Mesenchymal stem cell (in vitro differentiated cells and primary cell): ENCODE results near the gene RAD51B.

ENCODE experiments used
- DNase-seq: peaks from one replicate; pipeline ENCODE4 v3.0.0-alpha.2; 2013
- H2AFZ ChIP-seq: one replicate; pipeline ENCODE4 v1.6.1; 2013; ENCODE audit warnings: low read depth, mild to moderate bottlenecking, control low read depth, inconsistent platforms, low read length, moderate library complexity
- H2AK5ac ChIP-seq: 2 replicates; pipeline ENCODE4 v1.6.1; 2013; ENCODE audit warnings: low read length, moderate library complexity, mild to moderate bottlenecking, inconsistent platforms; ENCODE audit not compliant: severe bottlenecking
- H2BK120ac ChIP-seq: one replicate; pipeline ENCODE4 v1.6.1; 2013; ENCODE audit warnings: low read depth, mild to moderate bottlenecking, inconsistent platforms, low read length, moderate library complexity
- H2BK12ac ChIP-seq, 2 experiments: one replicate each; pipeline ENCODE4 v1.6.1; 2013; ENCODE audit warnings: inconsistent platforms in 2 of 2, low read length in 2 of 2, mild to moderate bottlenecking in 2 of 2, moderate library complexity in 2 of 2, control low read depth in 1 of 2
- H2BK15ac ChIP-seq: one replicate; pipeline ENCODE4 v1.6.1; 2013; ENCODE audit warnings: mild to moderate bottlenecking, low read depth, inconsistent platforms; ENCODE audit not compliant: poor library complexity, severe bottlenecking
- H2BK5ac ChIP-seq: 2 replicates; pipeline ENCODE4 v1.6.1; 2013; ENCODE audit warnings: low read depth, mild to moderate bottlenecking, low read length, control low read depth, inconsistent platforms; ENCODE audit not compliant: poor library complexity, severe bottlenecking
- H3K14ac ChIP-seq, 2 experiments: one replicate each; pipeline ENCODE4 v1.6.1; 2013; ENCODE audit warnings: inconsistent platforms in 2 of 2, low read length in 2 of 2, control low read depth in 1 of 2, mild to moderate bottlenecking in 1 of 2, moderate library complexity in 1 of 2
- H3K18ac ChIP-seq, 2 experiments: one replicate each; pipeline ENCODE4 v1.6.1; 2013; ENCODE audit warnings: inconsistent platforms in 2 of 2, low read length in 2 of 2, control low read depth in 1 of 2, low read depth in 1 of 2, mild to moderate bottlenecking in 1 of 2
- H3K23ac ChIP-seq, 2 experiments: one replicate each; pipeline ENCODE4 v1.6.1; 2013; ENCODE audit warnings: inconsistent platforms in 2 of 2, low read length in 2 of 2, mild to moderate bottlenecking in 2 of 2, moderate library complexity in 2 of 2, control low read depth in 1 of 2
- H3K27ac ChIP-seq: 2 replicates; pipeline ENCODE4 v1.5.1; 2013; ENCODE audit warnings: mild to moderate bottlenecking, moderate library complexity, low read length, control low read depth, inconsistent platforms; ENCODE audit not compliant: poor library complexity, severe bottlenecking
- H3K27me3 ChIP-seq, 2 experiments: 2 replicates each; pipeline versions ENCODE4 v1.6.1 to v1.7.0; 2013; ENCODE audit warnings: low read length in 2 of 2, mild to moderate bottlenecking in 2 of 2, moderate library complexity in 2 of 2, control low read depth in 1 of 2, inconsistent platforms in 1 of 2; ENCODE audit not compliant: control insufficient read depth in 1 of 2, insufficient read depth in 1 of 2
- H3K36me3 ChIP-seq, 2 experiments: 2 replicates each; pipeline versions ENCODE4 v1.6.1 to v1.7.0; 2013; ENCODE audit warnings: low read length in 2 of 2, control low read depth in 1 of 2, inconsistent platforms in 1 of 2, low read depth in 1 of 2, mild to moderate bottlenecking in 1 of 2; ENCODE audit not compliant: insufficient read depth in 2 of 2, control insufficient read depth in 1 of 2
- H3K4ac ChIP-seq, 2 experiments: one replicate each; pipeline ENCODE4 v1.6.1; 2013; ENCODE audit warnings: inconsistent platforms in 2 of 2, low read length in 2 of 2, mild to moderate bottlenecking in 2 of 2, moderate library complexity in 2 of 2, control low read depth in 1 of 2, low read depth in 1 of 2
- H3K4me1 ChIP-seq: 2 replicates; pipeline ENCODE4 v1.6.1; 2013; ENCODE audit warnings: low read depth, low read length, control low read depth; ENCODE audit not compliant: control insufficient read depth, insufficient read depth
- H3K4me2 ChIP-seq: 2 replicates; pipeline ENCODE4 v1.6.1; 2013; ENCODE audit warnings: low read length, mild to moderate bottlenecking, inconsistent platforms; ENCODE audit not compliant: poor library complexity, severe bottlenecking
- H3K4me3 ChIP-seq, 2 experiments: 2 replicates each; pipeline versions ENCODE4 v1.5.1 to v1.7.0; 2013; ENCODE audit warnings: low read length in 2 of 2, mild to moderate bottlenecking in 2 of 2, control low read depth in 1 of 2, low read depth in 1 of 2; ENCODE audit not compliant: insufficient read depth in 1 of 2
- H3K79me1 ChIP-seq: replicated peaks from 2 replicates; pipeline ENCODE4 v1.6.1; 2013; ENCODE audit warnings: mild to moderate bottlenecking, control low read depth, low read length, inconsistent platforms; ENCODE audit not compliant: poor library complexity, severe bottlenecking
- H3K9ac ChIP-seq: 2 replicates; pipeline ENCODE4 v1.7.0; 2013; ENCODE audit warnings: mild to moderate bottlenecking, low read length, moderate library complexity
- H3K9me3 ChIP-seq: 2 replicates; pipeline ENCODE4 v1.7.0; 2013; ENCODE audit warnings: mild to moderate bottlenecking, low read length; ENCODE audit not compliant: control insufficient read depth
- H4K8ac ChIP-seq: one replicate; pipeline ENCODE4 v1.6.1; 2013; ENCODE audit warnings: inconsistent platforms, mild to moderate bottlenecking, low read length, moderate library complexity
- H4K91ac ChIP-seq: one replicate; pipeline ENCODE4 v1.6.1; 2013; ENCODE audit warnings: mild to moderate bottlenecking, low read length, inconsistent platforms
- WGBS: methylation state at CpG from one replicate; pipeline ENCODE4 v1.1.7; 2013; ENCODE audit warnings: mixed read lengths; 5-methylcytosine and 5-hydroxymethylcytosine counted together

Gene RAD51B

DNA sequence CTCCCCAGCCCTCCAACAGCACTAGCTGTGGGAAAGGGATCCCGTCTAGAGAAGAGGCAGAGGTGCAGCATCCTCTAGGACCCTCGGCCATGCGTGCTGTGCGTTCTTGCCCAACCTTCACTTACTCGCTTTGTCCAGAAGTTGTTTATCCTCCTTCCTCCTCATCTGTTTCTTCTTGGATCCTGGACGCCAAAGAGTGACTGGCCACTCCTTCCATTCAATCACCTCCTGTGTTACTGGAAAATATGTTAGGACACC, 832.8 kb downstream of the RAD51B start:
- Histone ChIP-seq H3K4me3 (no peak overlapping the region), H3K4ac (peak overlapping the region; percentile 94 to 97), H2AFZ (no peak overlapping the region), H2AK5ac (no peak overlapping the region), H3K27me3 (no peaks in the 10 kb centered on the region), H3K27ac (no peak overlapping the region), H3K9me3 (no peaks in the 10 kb centered on the region), H3K14ac (peak overlapping the region in 1 of 2 experiments; percentile 90), H3K79me1 (no peaks in the 10 kb centered on the region), H3K23ac (no peak overlapping the region), H3K36me3 (no peaks in the 10 kb centered on the region), H2BK15ac (no peak overlapping the region), H4K91ac (peak overlapping the region; percentile 98), H3K4me2 (no peak overlapping the region), H3K9ac (no peak overlapping the region), H2BK12ac (peak overlapping the region; percentile 96 to 99), H2BK5ac (no peak overlapping the region), H4K8ac (peak overlapping the region; percentile 56), H2BK120ac (peak overlapping the region; percentile 91), H3K18ac (peak overlapping the region; percentile 85 to 88), H3K4me1 (peaks cover 14% of the 10 kb centered on the region)
- 92% methylated on average over 6 of the region's 6 CpGs for WGBS
- no peak for DNase-seq

DNA sequence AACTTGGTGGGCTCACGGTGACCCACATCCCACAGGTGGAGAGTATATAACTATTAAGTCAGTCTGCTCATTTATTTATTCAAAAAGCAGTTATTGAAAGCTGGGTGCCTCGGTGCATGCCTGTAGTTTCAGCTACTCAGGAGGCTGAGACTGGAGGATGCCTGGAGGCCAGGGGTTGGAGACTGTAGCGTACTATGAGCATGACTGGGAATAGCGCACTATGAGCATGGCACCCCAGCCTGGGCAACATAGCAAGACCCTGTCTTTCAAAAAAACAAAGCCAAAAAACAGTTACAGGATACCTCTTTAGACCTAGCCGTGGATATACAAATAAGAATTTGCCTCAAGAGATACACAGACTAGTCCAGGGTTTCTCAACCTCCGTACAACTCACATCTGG, 833.5 kb downstream of the RAD51B start:
- no peak overlapping the region for H4K8ac ChIP-seq
- no peak overlapping the region for H3K4me3 ChIP-seq

DNA sequence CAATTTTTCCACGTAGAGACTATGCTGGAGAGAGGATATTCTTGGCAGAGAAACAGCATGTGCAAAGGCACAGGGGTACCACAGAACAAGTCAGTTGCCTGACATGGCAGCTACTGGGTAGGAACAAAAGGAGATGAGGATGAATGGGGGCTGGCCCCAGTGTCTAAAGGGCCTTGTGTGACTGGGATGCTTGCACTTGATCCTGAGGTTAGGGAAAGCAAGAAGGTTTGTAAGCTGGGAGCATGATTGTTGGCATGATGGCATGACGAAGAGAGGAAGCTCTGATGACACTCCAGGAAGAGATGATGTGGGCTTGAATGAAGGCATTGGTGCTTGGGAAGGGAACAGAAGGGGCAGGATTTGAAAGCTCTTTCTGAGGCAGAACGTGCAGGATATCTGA, 834.2 kb downstream of the RAD51B start:
- 92% methylated on average over 3 of the region's 3 CpGs for WGBS

More for the DNA sequence above, 833.5 kb downstream of the RAD51B start:
- Histone ChIP-seq H3K79me1 (no peaks in the 10 kb centered on the region), H3K14ac (no peak overlapping the region), H3K36me3 (no peaks in the 10 kb centered on the region), H3K4me1 (peaks cover 14% of the 10 kb centered on the region), H4K91ac (no peak overlapping the region), H3K9me3 (no peaks in the 10 kb centered on the region), H3K23ac (no peak overlapping the region), H2BK5ac (no peak overlapping the region), H2AFZ (no peak overlapping the region), H2BK120ac (peak overlapping the region; percentile 22), H3K27ac (no peak overlapping the region), H2BK12ac (peak overlapping the region in 1 of 2 experiments; percentile 81), H3K4me2 (no peak overlapping the region), H2BK15ac (no peak overlapping the region), H3K27me3 (no peaks in the 10 kb centered on the region), H2AK5ac (no peak overlapping the region), H3K4ac (peak overlapping the region in 1 of 2 experiments; percentile 29), H3K18ac (no peak overlapping the region), H3K9ac (no peak overlapping the region)
- WGBS: 96% methylated on average over 2 of the region's 6 CpGs
- no peak for DNase-seq

DNA sequence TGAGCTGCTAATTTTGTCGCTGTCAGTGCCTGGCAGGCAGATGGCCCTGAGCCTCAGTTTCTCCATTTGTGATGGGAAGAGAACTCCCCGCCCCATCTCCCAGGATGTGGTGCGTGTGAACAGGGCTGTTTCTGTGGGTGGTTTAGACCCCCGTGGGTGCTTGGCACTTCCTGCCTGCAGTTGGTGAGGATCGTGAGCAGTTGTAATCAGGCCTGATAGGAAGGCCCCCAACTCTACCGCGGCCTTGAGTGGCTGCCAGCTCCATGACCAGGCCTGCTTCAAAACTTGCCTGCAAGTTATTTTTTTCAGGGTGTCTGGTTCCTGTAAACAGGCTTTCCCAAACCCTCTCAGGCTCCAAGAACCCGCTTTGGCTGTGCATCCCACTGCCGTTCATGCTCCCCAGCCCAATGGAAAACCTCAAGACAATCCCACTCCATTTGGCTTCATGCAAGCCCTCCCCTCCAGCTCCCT, 834.9 kb downstream of the RAD51B start:
- Histone ChIP-seq H3K14ac (peak overlapping the region in 1 of 2 experiments; percentile 84), H3K4ac (peak overlapping the region; percentile 73 to 97), H3K4me2 (no peak overlapping the region), H3K9me3 (no peaks in the 10 kb centered on the region), H3K79me1 (no peaks in the 10 kb centered on the region), H3K18ac (peak overlapping the region; percentile 91 to 96), H3K9ac (no peak overlapping the region), H2AFZ (no peak overlapping the region), H3K23ac (no peak overlapping the region), H3K4me1 (peaks cover 19% of the 10 kb centered on the region), H2BK12ac (peak overlapping the region; percentile 88 to 96), H2BK120ac (peak overlapping the region; percentile 29), H3K27ac (no peak overlapping the region), H3K4me3 (no peak overlapping the region), H4K8ac (peak overlapping the region; percentile 78), H2BK15ac (peak overlapping the region; percentile 91), H2BK5ac (no peak overlapping the region), H3K36me3 (no peaks in the 10 kb centered on the region), H4K91ac (peak overlapping the region; percentile 98), H3K27me3 (no peaks in the 10 kb centered on the region), H2AK5ac (no peak overlapping the region)
- DNase-seq: no peak
- WGBS: 96% methylated on average over 8 of the region's 9 CpGs

More for the DNA sequence above, 834.2 kb downstream of the RAD51B start:
- H3K79me1 ChIP-seq: no peaks in the 10 kb centered on the region
- peak overlapping the region in 1 of 2 experiments; percentile 88 for H2BK12ac ChIP-seq
- no peaks in the 10 kb centered on the region for H3K9me3 ChIP-seq
- H2AFZ ChIP-seq: no peak overlapping the region
- no peak overlapping the region for H3K27ac ChIP-seq
- H3K23ac ChIP-seq: peak overlapping the region in 1 of 2 experiments; percentile 51
- no peak overlapping the region for H3K4me2 ChIP-seq
- peak overlapping the region; percentile 73 to 96 for H3K18ac ChIP-seq
- H3K4ac ChIP-seq: peak overlapping the region in 1 of 2 experiments; percentile 37
- no peak for DNase-seq
- H3K27me3 ChIP-seq: no peaks in the 10 kb centered on the region
- H4K8ac ChIP-seq: no peak overlapping the region
- no peaks in the 10 kb centered on the region for H3K36me3 ChIP-seq
- peaks cover 14% of the 10 kb centered on the region for H3K4me1 ChIP-seq
- H4K91ac ChIP-seq: peak overlapping the region; percentile 30
- no peak overlapping the region for H2BK5ac ChIP-seq
- H2BK15ac ChIP-seq: no peak overlapping the region
- H2BK120ac ChIP-seq: no peak overlapping the region
- no peak overlapping the region for H2AK5ac ChIP-seq
- H3K9ac ChIP-seq: no peak overlapping the region
- H3K4me3 ChIP-seq: no peak overlapping the region
- peak overlapping the region in 1 of 2 experiments; percentile 26 for H3K14ac ChIP-seq
